H1 (cell line): Measurements from ENCODE around the gene HPN. TPM values are rescaled to one million over a fixed set of nuclear protein-coding genes. Genes with fewer than 3 reads are reported as not detected.

Experiments
- CTCF ChIA-PET: fragments of 300-600 bp; sonication (Branson Sonifier 250); formaldehyde crosslinking; loops from one replicate; lab custom pipeline; 2021; ENCODE audit not compliant: partially characterized antibody; lab: Charles Lee
- POLR2A ChIA-PET: fragments of 300-600 bp; sonication (Branson Sonifier 250); formaldehyde crosslinking; loops from one replicate; lab custom pipeline; 2021; ENCODE audit warnings: inconsistent platforms; ENCODE audit not compliant: partially characterized antibody; lab: Charles Lee
- DNase-seq, 2 experiments: peaks; one replicate each; pipeline versions ENCODE4 v3.0.0 to v3.0.0-alpha.2; 2010 to 2022; ENCODE audit warnings: low spot score in 2 of 2, low read depth in 1 of 2, mixed read lengths in 1 of 2
- FAIRE-seq: peaks from 2 replicates; lab custom pipeline; 2011; peaks lifted over from hg19 to GRCh38; lab: Jason Lieb, UNC
- H2AFZ ChIP-seq: 2 replicates; pipeline ENCODE4 v1.8.1; 2012; ENCODE audit warnings: low read length, inconsistent platforms
- H2AK5ac ChIP-seq: 2 replicates; pipeline ENCODE4 v1.6.1; 2013; ENCODE audit warnings: low read depth, low read length
- H2BK120ac ChIP-seq: replicated peaks from 2 replicates; pipeline ENCODE3; 2013; ENCODE audit warnings: low read depth, low read length, inconsistent platforms
- H2BK12ac ChIP-seq: 2 replicates; pipeline ENCODE4 v1.6.1; 2013; ENCODE audit warnings: low read depth, low read length
- H2BK15ac ChIP-seq: 2 replicates; pipeline ENCODE4 v1.6.1; 2013; ENCODE audit warnings: low read length
- H2BK20ac ChIP-seq: 2 replicates; pipeline ENCODE4 v1.6.1; 2013; ENCODE audit warnings: low read length
- H2BK5ac ChIP-seq: 2 replicates; pipeline ENCODE4 v1.6.1; 2013; ENCODE audit warnings: low read depth, low read length
- H3K14ac ChIP-seq: 2 replicates; pipeline ENCODE4 v1.6.1; 2013; ENCODE audit warnings: inconsistent platforms; ENCODE audit not compliant: insufficient read length
- H3K18ac ChIP-seq: 2 replicates; pipeline ENCODE4 v1.6.1; 2013; ENCODE audit warnings: low read length; ENCODE audit errors: extremely low read depth
- H3K23ac ChIP-seq: 2 replicates; pipeline ENCODE4 v1.6.1; 2013; ENCODE audit warnings: inconsistent platforms; ENCODE audit not compliant: insufficient read length
- H3K23me2 ChIP-seq: 2 replicates; pipeline ENCODE4 v1.6.1; 2013; ENCODE audit warnings: low read depth, low read length
- H3K27ac ChIP-seq: 2 replicates; pipeline ENCODE4 v1.6.1; 2011; ENCODE audit warnings: low read depth, low read length, inconsistent platforms
- H3K27me3 ChIP-seq, 4 experiments: replicated peaks in 1 of 4; 1 replicate in 1 of 4; 2 replicates in 3 of 4; pipeline versions ENCODE4 v1.6.1 to v1.8.1; 2011 to 2013; ENCODE audit warnings: low read length in 3 of 4, mild to moderate bottlenecking in 3 of 4, inconsistent platforms in 2 of 4, mixed read lengths in 2 of 4, moderate library complexity in 1 of 4; ENCODE audit not compliant: control insufficient read depth in 3 of 4, insufficient read depth in 3 of 4; ENCODE audit errors: extremely low read depth in 1 of 4
- H3K36me3 ChIP-seq, 4 experiments: 2 replicates each; pipeline versions ENCODE4 v1.6.1 to v1.8.1; 2011 to 2013; ENCODE audit warnings: mild to moderate bottlenecking in 4 of 4, low read length in 3 of 4, moderate library complexity in 2 of 4, control low read depth in 1 of 4, inconsistent platforms in 1 of 4; ENCODE audit not compliant: insufficient read depth in 4 of 4, control insufficient read depth in 2 of 4
- H3K4ac ChIP-seq: replicated peaks from 2 replicates; pipeline ENCODE3; 2013; ENCODE audit warnings: low read length, low read depth, mixed read lengths, inconsistent platforms; ENCODE audit not compliant: insufficient read length
- H3K4me1 ChIP-seq, 4 experiments: replicated peaks in 1 of 4; 1 replicate in 1 of 4; 2 replicates in 3 of 4; pipeline versions ENCODE4 v1.6.1 to v1.8.1; 2011 to 2013; ENCODE audit warnings: low read length in 3 of 4, inconsistent platforms in 2 of 4, mixed read lengths in 1 of 4; ENCODE audit not compliant: insufficient read depth in 4 of 4, control insufficient read depth in 3 of 4
- H3K4me2 ChIP-seq, 2 experiments: 2 replicates each; pipeline versions ENCODE4 v1.6.1 to v1.8.1; 2011 to 2013; ENCODE audit warnings: low read depth in 2 of 2, low read length in 2 of 2, control low read depth in 1 of 2, inconsistent platforms in 1 of 2, mild to moderate bottlenecking in 1 of 2; ENCODE audit not compliant: insufficient read depth in 1 of 2
- H3K4me3 ChIP-seq, 4 experiments: fragments of 200-600, 300-600 bp in 1 of 4; sonication (generic), shearing (Covaris generic), sonication (Bioruptor Twin) in 1 of 4; 2 replicates each; pipeline versions ENCODE4 v1.5.1 to v1.8.1; 2011 to 2016; ENCODE audit warnings: low read length in 4 of 4, low read depth in 3 of 4, control low read depth in 2 of 4, inconsistent platforms in 2 of 4, mild to moderate bottlenecking in 2 of 4, mixed read lengths in 1 of 4, moderate library complexity in 1 of 4; ENCODE audit not compliant: insufficient read depth in 2 of 4; ENCODE audit errors: extremely low read depth in 1 of 4
- H3K56ac ChIP-seq: replicated peaks from 2 replicates; pipeline ENCODE3; 2013; ENCODE audit warnings: low read depth, mild to moderate bottlenecking, mixed read lengths, low read length, inconsistent platforms; ENCODE audit not compliant: insufficient read length
- H3K79me1 ChIP-seq: 2 replicates; pipeline ENCODE4 v1.6.1; 2013; ENCODE audit warnings: low read depth, low read length, control low read depth
- H3K79me2 ChIP-seq, 2 experiments: 2 replicates each; pipeline versions ENCODE4 v1.6.1 to v1.8.1; 2012 to 2013; ENCODE audit warnings: low read length in 2 of 2, mild to moderate bottlenecking in 2 of 2, inconsistent platforms in 1 of 2; ENCODE audit not compliant: insufficient read depth in 2 of 2, control insufficient read depth in 1 of 2
- H3K9ac ChIP-seq, 4 experiments: replicated peaks in 1 of 4; 1 replicate in 1 of 4; 2 replicates in 3 of 4; pipeline versions ENCODE4 v1.6.1 to v1.8.1; 2011 to 2013; ENCODE audit warnings: low read depth in 3 of 4, low read length in 3 of 4, control low read depth in 2 of 4, mild to moderate bottlenecking in 2 of 4, moderate library complexity in 2 of 4, inconsistent platforms in 1 of 4; ENCODE audit errors: extremely low read depth in 1 of 4
- H3K9me3 ChIP-seq, 2 experiments: 2 replicates each; pipeline versions ENCODE4 v1.6.1 to v1.8.1; 2012 to 2013; ENCODE audit warnings: mild to moderate bottlenecking in 2 of 2, moderate library complexity in 2 of 2, control low read depth in 1 of 2, inconsistent platforms in 1 of 2, low read depth in 1 of 2, low read length in 1 of 2, mixed read lengths in 1 of 2; ENCODE audit not compliant: insufficient read depth in 2 of 2
- H4K20me1 ChIP-seq, 2 experiments: replicated peaks in 1 of 2; 2 replicates each; pipeline versions ENCODE3 to v1.8.1; 2011 to 2013; ENCODE audit warnings: inconsistent platforms in 2 of 2, low read length in 2 of 2, mild to moderate bottlenecking in 1 of 2; ENCODE audit not compliant: insufficient read depth in 2 of 2, control insufficient read depth in 1 of 2
- H4K5ac ChIP-seq: 2 replicates; pipeline ENCODE4 v1.6.1; 2013; ENCODE audit warnings: low read length, low read depth, mixed read lengths, inconsistent platforms; ENCODE audit not compliant: insufficient read length
- H4K8ac ChIP-seq: 2 replicates; pipeline ENCODE4 v1.8.0; 2013; ENCODE audit warnings: mild to moderate bottlenecking, moderate library complexity, low read length, inconsistent platforms; ENCODE audit not compliant: insufficient read depth; ENCODE audit errors: extremely low read depth
- H4K91ac ChIP-seq: replicated peaks from 2 replicates; pipeline ENCODE3; 2013; ENCODE audit warnings: low read length, mixed read lengths, inconsistent platforms; ENCODE audit not compliant: insufficient read length
- EP300 ChIP-seq, 2 experiments: IDR thresholded peaks; 1 replicate in 1 of 2; 2 replicates in 1 of 2; pipeline ENCODE4 v1.6.1; 2011 to 2012; ENCODE audit warnings: low read depth in 2 of 2, low read length in 2 of 2, mild to moderate bottlenecking in 2 of 2, borderline replicate concordance in 1 of 2, inconsistent platforms in 1 of 2, moderate library complexity in 1 of 2
- GTF2F1 ChIP-seq: IDR thresholded peaks from 2 replicates; pipeline ENCODE4 v1.6.1; 2012; ENCODE audit warnings: low read depth, low read length, improper control_type of control experiment, borderline replicate concordance
- RBBP5 ChIP-seq: IDR thresholded peaks from 2 replicates; pipeline ENCODE4 v1.7.1; 2012; ENCODE audit warnings: low read depth, mild to moderate bottlenecking, inconsistent platforms, low read length, moderate library complexity, borderline replicate concordance
- WGBS, 2 experiments: shearing (Covaris generic) in 1 of 2; methylation state at CpG; one replicate each; pipeline versions ENCODE4 v1.1.6 to v1.1.7; 2013 to 2015; ENCODE audit warnings: low lambda C conversion rate in 2 of 2, mixed read lengths in 2 of 2, inconsistent platforms in 1 of 2, low coverage in 1 of 2, missing lambda C conversion rate in 1 of 2; ENCODE audit not compliant: insufficient replicate concordance in 2 of 2, insufficient coverage in 1 of 2, insufficient read length in 1 of 2; ENCODE audit errors: extremely low coverage in 1 of 2, missing lambda C conversion rate in 1 of 2; 5-methylcytosine and 5-hydroxymethylcytosine counted together
- polyA plus RNA-seq, 7 experiments: library from polyadenylated mRNA; depleted of rRNA in 3 of 7; stranded (reverse) in 5 of 7; unstranded in 2 of 7; fragments of >200 nt in 5 of 7; fragments of 200-250 nt in 2 of 7; gene quantifications; 1 replicate in 5 of 7; 2 replicates in 1 of 7; 4 replicates in 1 of 7; pipeline versions ENCODE4 v1.2.1 to v1.2.3, GENCODE V29; 2011 to 2013; ENCODE audit warnings: missing spikeins in 2 of 7, mixed read lengths in 2 of 7
- total RNA-seq: library from RNA; stranded (reverse); fragmentation: NEBNext Ultra II Directional; extraction: Animal tissue kit (Norgen Biotek cat#: 25700); gene quantifications from 2 replicates; pipeline ENCODE4 v1.2.1, GENCODE V29; 2021

The HPN gene
- total and polyA plus RNA-seq, 2 of the 8 experiments (the other 6 are each of a cell fraction or from before 2014, with no cell fraction given), result 14.7 to 33.7 TPM

- Histone ChIP-seq H2AFZ (no peak overlapping the region), H2BK120ac (no peak overlapping the region), H4K20me1 (peaks cover 30 to 43% of the 10 kb centered on the region in 2 experiments), H2BK20ac (no peak overlapping the region), H3K4ac (no peak overlapping the region), H4K8ac (no peak overlapping the region), H3K4me1 (peaks cover 8 to 23% (median 11%) of the 10 kb centered on the region in 4 experiments), H3K4me2 (no peak overlapping the region), H2BK12ac (no peak overlapping the region), H3K56ac (no peak overlapping the region), H3K27me3 (no peaks in the 10 kb centered on the region), H2BK15ac (no peak overlapping the region), H2BK5ac (0 out of 2 replicates have a peak overlapping the region, but pooled peaks have one; percentile 44), H3K4me3 (no peak overlapping the region), H3K23ac (no peak overlapping the region), H3K9ac (no peak overlapping the region; a peak in 1 of 7 replicates), H3K9me3 (no peaks in the 10 kb centered on the region), H4K5ac (no peak overlapping the region), H3K79me1 (peaks cover 19% of the 10 kb centered on the region), H3K36me3 (peaks cover 18 to 34% (median 26%) of the 10 kb centered on the region in 4 experiments), H3K14ac (no peak overlapping the region), H3K18ac (no peak overlapping the region), H4K91ac (no peak overlapping the region), H3K23me2 (peaks cover 8% of the 10 kb centered on the region), H3K79me2 (peaks cover 31 to 69% of the 10 kb centered on the region in 2 experiments), H2AK5ac (no peak overlapping the region), H3K27ac (no peak overlapping the region)
- whole genome bisulfite sequencing, 2 experiments, result 88% methylated on average over 7 of the region's 11 CpGs; no CpG with 5 or more reads in 1 of the 2 experiments
- POLR2A ChIA-PET, result interaction anchor here (0.8 to 22.5 kb wide), 4 partner anchors 10 to 41 kb away, joined by 3 to 366 read pairs (median 4); partner anchors contain the start of genes SCN1B and ZNF792
- TF ChIP-seq EP300 (IDR thresholded peaks at IDR 0.05; ENCODE audit: borderline replicate concordance in 1 of 2, low read depth in 2 of 2, low read length in 2 of 2) (no peak), GTF2F1 (no peak), RBBP5 (no peak)
- FAIRE-seq (no peak), DNase-seq (no peak)
- CTCF ChIA-PET, result interaction anchor here (1.1 to 12.2 kb wide), 4 partner anchors 16 to 79 kb away, joined by 3 to 174 read pairs (median 4); partner anchors contain the start of gene ZNF30
These were observed 36.1 kb upstream of the HPN start for GRCh38 chr19:35005256-35005977.
